DND-41 (cell line): ENCODE data around the gene OR51B6.

Experiments
- ATAC-seq: fragments of 200-7000 bp; cut with Tn5 transposase; 3 replicates; pipeline ENCODE4 v1.9.1; 2021; ENCODE audit warnings: low read depth; ENCODE audit not compliant: insufficient read depth
- DNase-seq: peaks from one replicate; pipeline ENCODE4 v3.0.0-alpha.2; 2020
- H2AFZ ChIP-seq: 2 replicates; pipeline ENCODE4 v1.6.0; 2012; ENCODE audit warnings: low read depth, low read length
- H3K27ac ChIP-seq: 2 replicates; pipeline ENCODE4 v1.5.1; 2012; ENCODE audit warnings: low read length, inconsistent platforms
- H3K27me3 ChIP-seq: fragments of 200-600 bp; sonication (generic); 2 replicates; pipeline ENCODE4 v1.6.0; 2012; ENCODE audit warnings: low read length, mild to moderate bottlenecking, inconsistent platforms; ENCODE audit not compliant: insufficient read depth, poor library complexity
- H3K36me3 ChIP-seq: 2 replicates; pipeline ENCODE4 v1.5.1; 2012; ENCODE audit warnings: low read length, inconsistent platforms; ENCODE audit not compliant: insufficient read depth
- H3K4me1 ChIP-seq: 2 replicates; pipeline ENCODE4 v1.5.1; 2012; ENCODE audit warnings: mild to moderate bottlenecking, low read length; ENCODE audit not compliant: insufficient read depth
- H3K4me2 ChIP-seq: 2 replicates; pipeline ENCODE4 v1.6.0; 2012; ENCODE audit warnings: mild to moderate bottlenecking, moderate library complexity, low read length, inconsistent platforms; ENCODE audit not compliant: insufficient read depth
- H3K4me3 ChIP-seq, 2 experiments: fragments of 200-600 bp in 1 of 2; shearing (Covaris generic) in 1 of 2; 2 replicates each; pipeline ENCODE4 v1.5.1; 2012 to 2016; ENCODE audit warnings: inconsistent platforms in 2 of 2, low read length in 2 of 2, mild to moderate bottlenecking in 2 of 2, low read depth in 1 of 2, moderate library complexity in 1 of 2
- H3K79me2 ChIP-seq: 2 replicates; pipeline ENCODE4 v1.6.0; 2012; ENCODE audit warnings: low read length, inconsistent platforms; ENCODE audit not compliant: insufficient read depth
- H3K9ac ChIP-seq: 2 replicates; pipeline ENCODE4 v1.6.0; 2012; ENCODE audit warnings: low read depth, mild to moderate bottlenecking, inconsistent platforms, low read length, moderate library complexity
- H3K9me3 ChIP-seq: 2 replicates; pipeline ENCODE4 v1.5.1; 2012; ENCODE audit warnings: low read length, moderate library complexity, mild to moderate bottlenecking, inconsistent platforms; ENCODE audit not compliant: insufficient read depth, severe bottlenecking
- H4K20me1 ChIP-seq: 2 replicates; pipeline ENCODE4 v1.6.0; 2012; ENCODE audit warnings: low read length; ENCODE audit not compliant: insufficient read depth
- EZH2 ChIP-seq: IDR thresholded peaks from 3 replicates; pipeline ENCODE4 v1.6.1; 2012; ENCODE audit warnings: borderline replicate concordance, low read depth, mild to moderate bottlenecking, moderate library complexity, low read length, inconsistent platforms; ENCODE audit not compliant: severe bottlenecking
- TF ChIP-seq, protein P1 (sequence below): IDR thresholded peaks from 2 replicates; pipeline ENCODE4 v1.5.1; 2012; ENCODE audit warnings: borderline replicate concordance, low read length, moderate library complexity, mild to moderate bottlenecking; ENCODE audit not compliant: poor library complexity, severe bottlenecking; ENCODE audit errors: extremely low read depth

OR51B6 gene, protein sequence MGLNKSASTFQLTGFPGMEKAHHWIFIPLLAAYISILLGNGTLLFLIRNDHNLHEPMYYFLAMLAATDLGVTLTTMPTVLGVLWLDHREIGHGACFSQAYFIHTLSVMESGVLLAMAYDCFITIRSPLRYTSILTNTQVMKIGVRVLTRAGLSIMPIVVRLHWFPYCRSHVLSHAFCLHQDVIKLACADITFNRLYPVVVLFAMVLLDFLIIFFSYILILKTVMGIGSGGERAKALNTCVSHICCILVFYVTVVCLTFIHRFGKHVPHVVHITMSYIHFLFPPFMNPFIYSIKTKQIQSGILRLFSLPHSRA

DNA sequence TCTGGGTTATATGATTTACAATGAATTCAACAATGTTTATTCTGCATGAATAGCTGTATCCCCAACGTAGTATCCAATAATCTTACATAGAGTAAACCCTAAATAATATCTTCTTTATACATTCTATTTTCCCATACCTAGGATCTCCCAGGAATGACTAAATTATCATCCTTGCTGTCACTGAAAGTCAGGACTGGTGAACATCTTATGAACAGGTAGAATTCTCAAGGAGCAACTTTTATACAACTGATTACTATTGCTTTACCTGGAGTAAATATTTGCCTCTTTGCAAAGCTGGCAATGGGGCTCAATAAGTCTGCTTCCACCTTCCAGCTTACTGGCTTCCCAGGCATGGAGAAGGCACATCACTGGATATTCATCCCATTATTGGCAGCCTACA is at the start of gene OR51B6:
Gene OR51B6 (plus strand): TSS at position 301 of the 400 bp plus-strand sequence. CDS start 0 bp downstream, at position 301.
- H3K9ac ChIP-seq: no peak within 1 kb of the TSS
- H3K9me3 ChIP-seq: no peaks in the 10 kb centered on the region
- H3K4me2 ChIP-seq: no peak within 1 kb of the TSS
- DNase-seq: no peak
- no peak within 1 kb of the TSS for H3K4me3 ChIP-seq
- no peak within 1 kb of the TSS for H2AFZ ChIP-seq
- TF ChIP-seq, protein P1, sequence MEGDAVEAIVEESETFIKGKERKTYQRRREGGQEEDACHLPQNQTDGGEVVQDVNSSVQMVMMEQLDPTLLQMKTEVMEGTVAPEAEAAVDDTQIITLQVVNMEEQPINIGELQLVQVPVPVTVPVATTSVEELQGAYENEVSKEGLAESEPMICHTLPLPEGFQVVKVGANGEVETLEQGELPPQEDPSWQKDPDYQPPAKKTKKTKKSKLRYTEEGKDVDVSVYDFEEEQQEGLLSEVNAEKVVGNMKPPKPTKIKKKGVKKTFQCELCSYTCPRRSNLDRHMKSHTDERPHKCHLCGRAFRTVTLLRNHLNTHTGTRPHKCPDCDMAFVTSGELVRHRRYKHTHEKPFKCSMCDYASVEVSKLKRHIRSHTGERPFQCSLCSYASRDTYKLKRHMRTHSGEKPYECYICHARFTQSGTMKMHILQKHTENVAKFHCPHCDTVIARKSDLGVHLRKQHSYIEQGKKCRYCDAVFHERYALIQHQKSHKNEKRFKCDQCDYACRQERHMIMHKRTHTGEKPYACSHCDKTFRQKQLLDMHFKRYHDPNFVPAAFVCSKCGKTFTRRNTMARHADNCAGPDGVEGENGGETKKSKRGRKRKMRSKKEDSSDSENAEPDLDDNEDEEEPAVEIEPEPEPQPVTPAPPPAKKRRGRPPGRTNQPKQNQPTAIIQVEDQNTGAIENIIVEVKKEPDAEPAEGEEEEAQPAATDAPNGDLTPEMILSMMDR: no peak
- TF ChIP-seq EZH2: no peak
- no peaks in the 10 kb centered on the region for H3K79me2 ChIP-seq
- no peak within 1 kb of the TSS for H3K27ac ChIP-seq
- no peaks in the 10 kb centered on the region for H3K4me1 ChIP-seq
- no peaks in the 10 kb centered on the region for H3K27me3 ChIP-seq
- no peaks in the 10 kb centered on the region for H3K36me3 ChIP-seq
- ATAC-seq: no peak
- no peaks in the 10 kb centered on the region for H4K20me1 ChIP-seq

DNA sequence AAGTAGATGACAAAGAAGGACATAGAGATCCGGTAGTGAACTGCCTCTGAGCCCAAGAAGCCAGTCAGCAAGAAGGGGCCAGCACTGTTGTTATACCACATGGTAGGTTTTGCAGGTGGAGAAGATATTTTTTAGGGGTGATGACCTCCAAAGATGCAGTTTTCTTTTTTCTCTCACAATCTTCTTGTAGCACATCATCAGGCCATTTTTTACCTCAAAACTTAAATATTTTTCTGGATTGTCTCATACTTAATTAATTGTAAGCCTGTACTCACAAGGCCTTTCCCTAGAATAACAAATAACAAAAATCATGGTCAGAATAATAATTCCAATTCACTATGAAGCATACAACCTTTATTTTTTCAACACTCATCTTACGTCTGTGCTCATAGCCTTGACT is 49.5 kb upstream of the OR51B6 start, which contains the start of gene OR51B4:
Gene OR51B4 (minus strand): TSS at position 101 of the 400 bp plus-strand sequence. CDS start 0 bp downstream, at position 101.
- H4K20me1 ChIP-seq: no peaks in the 10 kb centered on the region
- H3K27ac ChIP-seq: no peak within 1 kb of the TSS
- H3K4me1 ChIP-seq: no peaks in the 10 kb centered on the region
- no peak for TF ChIP-seq EZH2
- TF ChIP-seq, protein P1: no peak
- H3K27me3 ChIP-seq: peaks cover 6% of the 10 kb centered on the region
- no peak within 1 kb of the TSS for H3K4me3 ChIP-seq
- no peaks in the 10 kb centered on the region for H3K79me2 ChIP-seq
- H3K9me3 ChIP-seq: no peaks in the 10 kb centered on the region
- ATAC-seq (no peak), DNase-seq (no peak)
- no peaks in the 10 kb centered on the region for H3K36me3 ChIP-seq
- no peak within 1 kb of the TSS for H3K4me2 ChIP-seq
- H3K9ac ChIP-seq: no peak within 1 kb of the TSS
- no peak within 1 kb of the TSS for H2AFZ ChIP-seq

DNA sequence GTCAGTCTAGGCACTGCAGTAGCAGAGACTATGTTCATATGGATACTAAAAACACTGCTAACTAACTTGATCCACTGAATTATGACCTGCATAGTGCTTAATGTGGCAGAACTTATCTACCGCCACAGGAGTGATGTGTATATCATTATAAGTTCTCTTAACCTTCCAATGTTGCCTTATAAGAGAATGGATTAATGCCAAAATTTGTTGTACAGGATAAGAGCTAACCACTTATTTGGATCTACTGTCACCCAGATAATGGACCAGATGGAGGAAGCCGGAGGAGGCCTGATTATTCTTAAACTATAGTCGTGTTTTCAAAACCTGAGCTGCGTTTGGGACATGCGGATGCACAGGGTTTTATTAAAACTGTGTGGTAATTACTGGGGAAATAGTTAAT is 47.7 kb upstream of the OR51B6 start:
- Histone ChIP-seq H2AFZ (no peak overlapping the region), H3K4me3 (no peak overlapping the region), H3K4me2 (no peak overlapping the region), H3K27me3 (no peaks in the 10 kb centered on the region), H3K79me2 (no peaks in the 10 kb centered on the region), H4K20me1 (no peaks in the 10 kb centered on the region), H3K36me3 (no peaks in the 10 kb centered on the region), H3K9me3 (no peaks in the 10 kb centered on the region), H3K27ac (no peak overlapping the region), H3K4me1 (no peaks in the 10 kb centered on the region), H3K9ac (no peak overlapping the region)
- ATAC-seq: no peak
- no peak for DNase-seq
- TF ChIP-seq, protein P1: no peak
- TF ChIP-seq EZH2: no peak

DNA sequence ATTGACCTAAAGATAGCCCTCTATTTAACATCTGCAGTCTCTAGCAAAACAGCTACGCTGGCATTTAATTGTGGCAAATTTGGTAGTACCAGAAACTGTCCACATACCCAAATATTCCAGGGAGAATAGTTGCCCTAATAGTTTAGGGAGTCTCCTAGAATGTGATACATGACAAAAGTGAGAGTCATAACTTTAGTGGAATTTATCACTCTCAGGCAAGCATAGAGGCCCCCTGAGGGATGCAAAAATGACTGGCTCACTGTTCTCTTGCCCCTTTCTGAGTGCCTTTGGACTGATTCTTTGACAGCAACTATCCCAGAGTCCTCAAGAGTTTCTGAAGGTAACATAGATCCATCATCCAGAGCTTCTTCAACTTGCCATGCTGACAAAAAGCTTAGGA is 47.3 kb upstream of the OR51B6 start:
- Histone ChIP-seq H3K4me3 (no peak overlapping the region), H3K79me2 (no peaks in the 10 kb centered on the region), H3K27ac (no peak overlapping the region), H3K27me3 (no peaks in the 10 kb centered on the region), H2AFZ (no peak overlapping the region), H3K4me1 (no peaks in the 10 kb centered on the region), H3K4me2 (no peak overlapping the region), H4K20me1 (no peaks in the 10 kb centered on the region), H3K36me3 (no peaks in the 10 kb centered on the region), H3K9ac (no peak overlapping the region), H3K9me3 (no peaks in the 10 kb centered on the region)
- no peak for ATAC-seq
- DNase-seq: no peak
- no peak for TF ChIP-seq EZH2
- TF ChIP-seq, protein P1: no peak
